ENCODE results near the gene PRIMA1.

GRCh38 chr14:93744876-93745275 lies 43.4 kb downstream of the PRIMA1 start:
- TF ChIP-seq POLR2A (IDR thresholded peaks at IDR 0.05) (no peak), CTCF (IDR thresholded peaks at IDR 0.05) (no peak)

All from testis (tissue), 2 donors.